HCT116 (cell line): ENCODE results near the gene SCTR. TPM values are rescaled to one million over a fixed set of nuclear protein-coding genes. Genes with fewer than 3 reads are reported as not detected.

Experiments
- ATAC-seq: fragments of 200-7000 bp; cut with Tn5 transposase; 2 replicates; pipeline ENCODE4 v1.9.1; 2020; ENCODE audit warnings: mild to moderate bottlenecking, moderate library complexity
- BruUV-seq: library from RNA; stranded (reverse); fragments of 400-500 nt; replicated peaks from 2 replicates; lab custom pipeline; 2021; lab: Mats Ljungman, UMichigan
- CTCF ChIA-PET: fragments of 300-600 bp; sonication (Branson Sonifier 250); formaldehyde crosslinking; loops from one replicate; lab custom pipeline; 2021; ENCODE audit warnings: antibody characterized with exemption; lab: Charles Lee
- POLR2A ChIA-PET: fragments of 300-600, 350-600 bp; sonication (Branson Sonifier 250); formaldehyde crosslinking; loops from one replicate; lab custom pipeline; 2021; ENCODE audit warnings: antibody characterized with exemption; lab: Charles Lee
- RAD21 ChIA-PET, 2 experiments: fragments of 300-600 bp; sonication (Branson Sonifier 250); formaldehyde crosslinking; loops; one replicate each; lab custom pipeline; 2023; ENCODE audit warnings: low total read pairs in 2 of 2; ENCODE audit not compliant: uncharacterized antibody in 2 of 2, unreplicated experiment in 2 of 2, low non-redundant PET in 1 of 2; lab: Charles Lee
- DNase-seq: peaks from one replicate; pipeline ENCODE4 v3.0.0-alpha.2; 2010; ENCODE audit warnings: low read depth, low spot score
- H2AFZ ChIP-seq: fragments of 200-600 bp; shearing (Covaris generic), sonication (generic); 2 replicates; pipeline ENCODE4 v1.6.1; 2017; ENCODE audit warnings: low read depth, mixed run types, mixed read lengths, antibody characterized with exemption, low read length; ENCODE audit not compliant: poor library complexity, severe bottlenecking
- H3K27ac ChIP-seq: 2 replicates; pipeline ENCODE4 v1.5.1; 2012; ENCODE audit warnings: low read depth, low read length
- H3K27me3 ChIP-seq: fragments of 200-600 bp; sonication (generic); 2 replicates; pipeline ENCODE4 v1.6.1; 2016; ENCODE audit warnings: mixed run types, low read length, mixed read lengths; ENCODE audit not compliant: insufficient read depth
- H3K36me3 ChIP-seq, 2 experiments: fragments of 200-500 bp in 1 of 2; fragments of 200-600 bp in 1 of 2; sonication (Bioruptor generic) in 1 of 2; sonication (generic) in 1 of 2; 2 replicates each; pipeline versions ENCODE4 v1.5.1 to v1.6.1; 2014 to 2016; ENCODE audit warnings: low read length in 2 of 2, inconsistent platforms in 1 of 2, mixed read lengths in 1 of 2, mixed run types in 1 of 2; ENCODE audit not compliant: insufficient read depth in 2 of 2, control insufficient read depth in 1 of 2
- H3K4me1 ChIP-seq, 2 experiments: fragments of 200-600 bp in 1 of 2; sonication (generic) in 1 of 2; 2 replicates each; pipeline versions ENCODE4 v1.5.1 to v1.6.1; 2012 to 2017; ENCODE audit warnings: low read length in 2 of 2, inconsistent platforms in 1 of 2, mild to moderate bottlenecking in 1 of 2, mixed read lengths in 1 of 2, mixed run types in 1 of 2, moderate library complexity in 1 of 2; ENCODE audit not compliant: insufficient read depth in 2 of 2, control insufficient read depth in 1 of 2
- H3K4me2 ChIP-seq: fragments of 200-600 bp; sonication (generic); 2 replicates; pipeline ENCODE4 v1.6.1; 2017; ENCODE audit warnings: mixed run types, low read length, mixed read lengths
- H3K4me3 ChIP-seq, 2 experiments: fragments of 200-600 bp in 1 of 2; sonication (generic) in 1 of 2; replicated peaks in 1 of 2; 2 replicates each; pipeline ENCODE4 v1.5.1; 2011 to 2016; ENCODE audit warnings: low read length in 2 of 2, control low read depth in 1 of 2, low read depth in 1 of 2, mild to moderate bottlenecking in 1 of 2, mixed read lengths in 1 of 2, mixed run types in 1 of 2
- H3K79me2 ChIP-seq: fragments of 200-600 bp; sonication (generic); 2 replicates; pipeline ENCODE4 v1.6.1; 2017; ENCODE audit warnings: mild to moderate bottlenecking, mixed run types, low read length, moderate library complexity, mixed read lengths; ENCODE audit not compliant: insufficient read depth
- H3K9ac ChIP-seq: fragments of 200-600 bp; sonication (generic); 2 replicates; pipeline ENCODE4 v1.6.1; 2016; ENCODE audit warnings: low read length, mixed read lengths
- H3K9me2 ChIP-seq: fragments of 200-600 bp; sonication (generic), shearing (Covaris generic); 2 replicates; pipeline ENCODE4 v1.6.1; 2017; ENCODE audit warnings: mixed run types, mild to moderate bottlenecking, moderate library complexity; ENCODE audit not compliant: insufficient read depth
- H3K9me3 ChIP-seq, 2 experiments: fragments of 200-500 bp in 1 of 2; fragments of 200-600 bp in 1 of 2; sonication (Bioruptor generic) in 1 of 2; sonication (generic) in 1 of 2; 2 replicates each; pipeline ENCODE4 v1.6.1; 2014 to 2017; ENCODE audit warnings: low read length in 2 of 2, mixed read lengths in 2 of 2, inconsistent platforms in 1 of 2, low read depth in 1 of 2, mild to moderate bottlenecking in 1 of 2, mixed run types in 1 of 2, moderate library complexity in 1 of 2; ENCODE audit not compliant: control insufficient read depth in 1 of 2, insufficient read depth in 1 of 2
- H4K20me1 ChIP-seq: fragments of 200-600 bp; sonication (generic), shearing (Covaris generic); 2 replicates; pipeline ENCODE4 v1.6.1; 2017; ENCODE audit warnings: mixed run types, mild to moderate bottlenecking, moderate library complexity; ENCODE audit not compliant: insufficient read depth
- CBX3 ChIP-seq: IDR thresholded peaks from 2 replicates; pipeline ENCODE4 v1.6.1; 2012; ENCODE audit warnings: low read depth
- CEBPB ChIP-seq: IDR thresholded peaks from 2 replicates; pipeline ENCODE4 v1.6.1; 2012; ENCODE audit warnings: low read depth
- EZH2 ChIP-seq: fragments of 200-600 bp; sonication (generic); IDR thresholded peaks from 2 replicates; pipeline ENCODE4 v1.6.1; 2017; ENCODE audit warnings: antibody characterized with exemption, mixed run types
- JUND ChIP-seq: IDR thresholded peaks from 2 replicates; pipeline ENCODE4 v1.6.1; 2012
- SIN3A ChIP-seq: IDR thresholded peaks from 2 replicates; pipeline ENCODE4 v1.6.1; 2012; ENCODE audit warnings: low read depth
- SRF ChIP-seq: IDR thresholded peaks from 2 replicates; pipeline ENCODE4 v1.6.1; 2012; ENCODE audit warnings: low read depth
- TCF7L2 ChIP-seq: IDR thresholded peaks from 2 replicates; pipeline ENCODE4 v1.7.0; 2011; ENCODE audit warnings: borderline replicate concordance, inconsistent platforms; ENCODE audit not compliant: insufficient read depth, insufficient read length; ENCODE audit errors: extremely low read depth
- YY1 ChIP-seq: IDR thresholded peaks from 2 replicates; pipeline ENCODE4 v1.6.1; 2011; ENCODE audit warnings: low read length, low read depth, moderate library complexity, mild to moderate bottlenecking; ENCODE audit not compliant: insufficient replicate concordance; ENCODE audit errors: extremely low read depth
- ZBTB33 ChIP-seq: IDR thresholded peaks from 2 replicates; pipeline ENCODE4 v1.6.1; 2011; ENCODE audit warnings: mild to moderate bottlenecking, low read length, moderate library complexity; ENCODE audit not compliant: insufficient replicate concordance; ENCODE audit errors: extremely low read depth
- ZFX ChIP-seq: fragments of 450-650 bp; IDR thresholded peaks from 2 replicates; pipeline ENCODE4 v1.6.1; 2017
- ZNF274 ChIP-seq: fragments of 200-500 bp; sonication (Bioruptor generic); IDR thresholded peaks from 2 replicates; pipeline ENCODE4 v1.6.1; 2014; ENCODE audit warnings: mild to moderate bottlenecking, low read depth, low read length, inconsistent platforms
- intact Hi-C: fragments of 100-400 bp; cut with micrococcal nuclease; formaldehyde crosslinking; loops from 2 replicates; pipeline ENCODE4 v1.10.0; 2022
- total RNA-seq: library from RNA; stranded (reverse); gene quantifications from one replicate; pipeline ENCODE4 v1.2.1, GENCODE V29; 2021; ENCODE audit not compliant: unreplicated experiment
- TF ChIP-seq, protein P1 (sequence below), 3 experiments: fragments of 200-600 bp in 1 of 3; sonication (generic) in 1 of 3; IDR thresholded peaks in 2 of 3; conservative IDR thresholded peaks in 1 of 3; 2 replicates each; pipeline ENCODE4 v1.5.1; 2012 to 2017; ENCODE audit warnings: low read depth in 2 of 3, low read length in 2 of 3, antibody characterized with exemption in 1 of 3, borderline replicate concordance in 1 of 3, control low read depth in 1 of 3, mild to moderate bottlenecking in 1 of 3, mixed read lengths in 1 of 3, mixed run types in 1 of 3, moderate library complexity in 1 of 3; ENCODE audit not compliant: insufficient read depth in 1 of 3

SCTR gene
- total RNA-seq, 1 experiment from 2014 or later: not detected

DNA sequence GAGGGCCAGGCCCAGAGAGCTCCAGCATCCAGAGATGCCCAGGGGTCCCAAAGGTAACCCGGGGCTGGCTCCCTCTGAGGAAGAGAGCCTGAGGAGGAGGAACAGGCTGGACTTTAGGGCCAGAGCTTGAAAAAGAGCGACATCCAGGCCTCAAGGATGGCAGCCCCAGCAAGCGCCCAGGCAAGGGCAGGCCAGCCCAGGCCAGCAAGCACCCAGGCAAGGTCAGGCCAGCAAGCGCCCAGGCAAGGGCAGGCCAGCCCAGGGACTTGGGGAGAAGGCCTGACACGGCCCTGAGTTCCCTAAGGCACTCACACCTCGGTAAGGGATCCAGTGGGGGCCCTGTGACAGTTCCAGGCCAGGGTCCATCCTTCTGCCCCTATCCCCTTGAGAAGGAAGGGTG lies 127.1 kb downstream of the SCTR start:
- H4K20me1 ChIP-seq: no peaks in the 10 kb centered on the region
- RAD21 ChIA-PET: no interaction called here
- no TSS peak for BruUV-seq
- CTCF ChIA-PET: no interaction called here
- no peaks in the 10 kb centered on the region for H3K79me2 ChIP-seq
- H3K9me3 ChIP-seq: no peaks in the 10 kb centered on the region
- no peak for DNase-seq
- POLR2A ChIA-PET: no interaction called here
- H3K27ac ChIP-seq: no peak overlapping the region
- ATAC-seq: no peak
- H3K27me3 ChIP-seq: no peaks in the 10 kb centered on the region
- H3K4me3 ChIP-seq: no peak overlapping the region
- no peak overlapping the region for H3K9ac ChIP-seq
- no peak overlapping the region for H2AFZ ChIP-seq
- TF ChIP-seq CEBPB (no peak), JUND (no peak), CBX3 (no peak), SIN3A (no peak), YY1 (no peak), EZH2 (no peak), ZFX (no peak), SRF (no peak), ZBTB33 (no peak), ZNF274 (no peak), TCF7L2 (no peak)
- TF ChIP-seq, protein P1, sequence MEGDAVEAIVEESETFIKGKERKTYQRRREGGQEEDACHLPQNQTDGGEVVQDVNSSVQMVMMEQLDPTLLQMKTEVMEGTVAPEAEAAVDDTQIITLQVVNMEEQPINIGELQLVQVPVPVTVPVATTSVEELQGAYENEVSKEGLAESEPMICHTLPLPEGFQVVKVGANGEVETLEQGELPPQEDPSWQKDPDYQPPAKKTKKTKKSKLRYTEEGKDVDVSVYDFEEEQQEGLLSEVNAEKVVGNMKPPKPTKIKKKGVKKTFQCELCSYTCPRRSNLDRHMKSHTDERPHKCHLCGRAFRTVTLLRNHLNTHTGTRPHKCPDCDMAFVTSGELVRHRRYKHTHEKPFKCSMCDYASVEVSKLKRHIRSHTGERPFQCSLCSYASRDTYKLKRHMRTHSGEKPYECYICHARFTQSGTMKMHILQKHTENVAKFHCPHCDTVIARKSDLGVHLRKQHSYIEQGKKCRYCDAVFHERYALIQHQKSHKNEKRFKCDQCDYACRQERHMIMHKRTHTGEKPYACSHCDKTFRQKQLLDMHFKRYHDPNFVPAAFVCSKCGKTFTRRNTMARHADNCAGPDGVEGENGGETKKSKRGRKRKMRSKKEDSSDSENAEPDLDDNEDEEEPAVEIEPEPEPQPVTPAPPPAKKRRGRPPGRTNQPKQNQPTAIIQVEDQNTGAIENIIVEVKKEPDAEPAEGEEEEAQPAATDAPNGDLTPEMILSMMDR (IDR thresholded peaks at IDR 0.05 in 2 of 3, conservative IDR thresholded peaks at IDR 0.05 in 1 of 3; ENCODE audit: borderline replicate concordance in 1 of 3, insufficient read depth in 1 of 3, low read depth in 2 of 3, low read length in 2 of 3): no peak
- intact Hi-C loops: no loop called here
- H3K9me2 ChIP-seq: no peaks in the 10 kb centered on the region
- H3K4me1 ChIP-seq: peaks cover 3 to 13% of the 10 kb centered on the region in 2 experiments; a peak in 3 of 4 replicates
- no peak overlapping the region for H3K4me2 ChIP-seq
- no peaks in the 10 kb centered on the region for H3K36me3 ChIP-seq
